Esophagus muscularis mucosa (tissue), 4 donors: ENCODE results near the gene CTNNA2. TPM values are rescaled to one million over a fixed set of nuclear protein-coding genes. Genes with fewer than 3 reads are reported as not detected.

Experiments used
- DNase-seq: peaks from one replicate; pipeline ENCODE4 v3.0.0-alpha.2; 2017; ENCODE audit errors: extremely low spot score
- H3K27ac ChIP-seq, 4 donors: fragments of 200-600 bp; sonication (generic); replicated peaks in 1 of 4; 1 replicate in 3 of 4; 2 replicates in 1 of 4; pipeline ENCODE4 v1.5.1; 2016 to 2019; ENCODE audit warnings: mild to moderate bottlenecking in 1 of 4
- H3K27me3 ChIP-seq, 4 donors: fragments of 200-600 bp; sonication (generic); one replicate each; pipeline versions ENCODE4 v1.5.1 to v1.6.0; 2016 to 2019
- H3K36me3 ChIP-seq, 4 donors: fragments of 200-600 bp; sonication (generic); one replicate each; pipeline ENCODE4 v1.5.1; 2016 to 2019
- H3K4me1 ChIP-seq, 4 donors: fragments of 200-600 bp; sonication (generic); one replicate each; pipeline ENCODE4 v1.5.1; 2016 to 2019
- H3K4me3 ChIP-seq, 4 donors: fragments of 200-600 bp; sonication (generic); 1 replicate in 2 of 4; 2 replicates in 2 of 4; pipeline ENCODE4 v1.5.1; 2016 to 2019; ENCODE audit warnings: mild to moderate bottlenecking in 4 of 4, moderate library complexity in 1 of 4
- H3K9me3 ChIP-seq, 4 donors: fragments of 200-600 bp; sonication (generic); 1 replicate in 3 of 4; 2 replicates in 1 of 4; pipeline ENCODE4 v1.5.1; 2016 to 2019
- EP300 ChIP-seq: sonication (generic); formaldehyde crosslinking; IDR thresholded peaks from one replicate; pipeline ENCODE4 v1.6.1; 2017; ENCODE audit warnings: antibody characterized with exemption
- POLR2A ChIP-seq: fragments of 450-650 bp; IDR thresholded peaks from one replicate; pipeline ENCODE4 v1.6.1; 2017; ENCODE audit warnings: antibody characterized with exemption, moderate library complexity, mild to moderate bottlenecking, low read depth
- POLR2AphosphoS5 ChIP-seq, 2 donors: sonication (generic); formaldehyde crosslinking; IDR thresholded peaks; one replicate each; pipeline ENCODE4 v1.6.1; 2017; ENCODE audit warnings: antibody characterized with exemption in 2 of 2
- WGBS: methylation state at CpG from one replicate; pipeline ENCODE4 v1.1.5; 2018; 5-methylcytosine and 5-hydroxymethylcytosine counted together
- intact Hi-C: fragments of 100-400 bp; cut with DNase I; formaldehyde crosslinking; loops from one replicate; pipeline ENCODE4 v1.15.1; 2023
- total RNA-seq, 4 donors: library from RNA; depleted of rRNA; stranded (reverse); fragments of >200 nt; gene quantifications; one replicate each; pipeline versions ENCODE4 v1.1.0 to v1.2.1, GENCODE V29; 2016
- TF ChIP-seq, protein P1 (sequence below), 3 experiments: fragments of 200-600 bp in 2 of 3; fragments of 450-650 bp in 1 of 3; sonication (generic) in 2 of 3; IDR thresholded peaks; one replicate each; pipeline ENCODE4 v1.5.1; 2017 to 2019; ENCODE audit warnings: antibody characterized with exemption in 3 of 3, mild to moderate bottlenecking in 2 of 3, moderate library complexity in 1 of 3

The CTNNA2 gene
- total RNA-seq, 4 donors from 2014 or later, result 0.42 to 2.5 (median 1.1) TPM

DNA sequence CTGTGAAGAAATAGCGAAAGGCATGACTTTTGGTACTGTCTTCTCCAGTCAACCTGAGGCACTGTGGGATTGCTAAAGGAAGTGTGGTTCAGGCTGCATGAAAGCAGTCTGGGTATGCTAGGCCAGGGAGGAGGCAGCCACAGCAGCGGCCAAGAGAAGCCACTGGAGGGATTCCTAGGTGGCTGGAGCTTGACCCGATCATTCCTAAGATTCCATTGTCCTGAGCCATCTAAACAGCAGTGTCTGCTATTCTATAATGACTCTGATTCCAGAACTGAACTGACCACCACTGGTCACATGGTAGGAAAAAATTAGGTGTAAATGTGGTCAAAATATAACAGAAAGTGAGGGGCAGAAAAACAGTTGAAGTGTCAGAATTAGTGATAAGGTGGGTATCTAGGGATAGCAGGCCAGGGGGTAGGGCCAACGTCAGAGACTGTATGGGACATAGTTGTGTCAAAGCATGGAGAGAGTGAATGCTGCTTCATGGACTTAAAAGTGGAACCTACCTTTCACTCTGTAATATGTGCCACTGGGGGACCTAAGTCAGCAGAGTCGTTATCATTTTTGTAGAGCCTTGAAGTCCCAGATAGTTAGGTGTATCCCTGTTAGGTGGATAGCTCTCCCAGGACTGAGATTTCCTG is 204.6 kb downstream of the CTNNA2 start:
- TF ChIP-seq POLR2AphosphoS5 (IDR thresholded peaks at IDR 0.05), result no peak
- H3K9me3 ChIP-seq, result no peaks in the 10 kb centered on the region
- no peaks in the 10 kb centered on the region for H3K36me3 ChIP-seq
- no peaks in the 10 kb centered on the region for H3K27me3 ChIP-seq
- no peak for DNase-seq
- intact Hi-C loops, result no loop called here
- no peaks in the 10 kb centered on the region for H3K4me1 ChIP-seq
- H3K27ac ChIP-seq, result no peak overlapping the region
- no peak overlapping the region for H3K4me3 ChIP-seq
- 63% methylated on average over 5 of the region's 5 CpGs for WGBS

DNA sequence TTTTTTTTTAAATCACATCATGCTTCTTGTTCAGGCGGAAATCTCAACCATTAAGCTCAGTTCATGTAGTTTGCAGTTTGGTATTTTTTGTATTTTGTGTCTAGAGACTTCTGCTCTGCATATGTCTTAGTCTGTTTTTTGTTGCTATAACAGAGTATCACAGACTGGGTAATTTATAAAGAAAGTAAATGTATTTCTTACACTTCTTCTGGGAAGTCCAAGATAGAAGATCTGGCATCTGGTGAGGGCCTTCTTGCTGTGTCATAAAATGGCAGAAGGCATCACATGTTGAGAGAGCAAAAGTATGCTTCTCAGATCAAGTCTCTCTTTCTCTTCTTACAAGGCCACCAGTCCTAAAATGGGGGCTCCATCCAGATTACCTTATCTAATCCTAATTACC is 208.2 kb downstream of the CTNNA2 start:
- Histone ChIP-seq H3K4me3 (no peak overlapping the region), H3K36me3 (no peaks in the 10 kb centered on the region), H3K9me3 (no peaks in the 10 kb centered on the region), H3K4me1 (no peaks in the 10 kb centered on the region), H3K27me3 (no peaks in the 10 kb centered on the region), H3K27ac (no peak overlapping the region)
- no peak for DNase-seq
- WGBS, result 66% methylated on average over 1 of the region's 1 CpG
- TF ChIP-seq EP300 (no peak), POLR2AphosphoS5 (IDR thresholded peaks at IDR 0.05) (no peak), POLR2A (no peak)
- TF ChIP-seq, protein P1, sequence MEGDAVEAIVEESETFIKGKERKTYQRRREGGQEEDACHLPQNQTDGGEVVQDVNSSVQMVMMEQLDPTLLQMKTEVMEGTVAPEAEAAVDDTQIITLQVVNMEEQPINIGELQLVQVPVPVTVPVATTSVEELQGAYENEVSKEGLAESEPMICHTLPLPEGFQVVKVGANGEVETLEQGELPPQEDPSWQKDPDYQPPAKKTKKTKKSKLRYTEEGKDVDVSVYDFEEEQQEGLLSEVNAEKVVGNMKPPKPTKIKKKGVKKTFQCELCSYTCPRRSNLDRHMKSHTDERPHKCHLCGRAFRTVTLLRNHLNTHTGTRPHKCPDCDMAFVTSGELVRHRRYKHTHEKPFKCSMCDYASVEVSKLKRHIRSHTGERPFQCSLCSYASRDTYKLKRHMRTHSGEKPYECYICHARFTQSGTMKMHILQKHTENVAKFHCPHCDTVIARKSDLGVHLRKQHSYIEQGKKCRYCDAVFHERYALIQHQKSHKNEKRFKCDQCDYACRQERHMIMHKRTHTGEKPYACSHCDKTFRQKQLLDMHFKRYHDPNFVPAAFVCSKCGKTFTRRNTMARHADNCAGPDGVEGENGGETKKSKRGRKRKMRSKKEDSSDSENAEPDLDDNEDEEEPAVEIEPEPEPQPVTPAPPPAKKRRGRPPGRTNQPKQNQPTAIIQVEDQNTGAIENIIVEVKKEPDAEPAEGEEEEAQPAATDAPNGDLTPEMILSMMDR (IDR thresholded peaks at IDR 0.05), result no peak
- intact Hi-C loops, result no loop called here

DNA sequence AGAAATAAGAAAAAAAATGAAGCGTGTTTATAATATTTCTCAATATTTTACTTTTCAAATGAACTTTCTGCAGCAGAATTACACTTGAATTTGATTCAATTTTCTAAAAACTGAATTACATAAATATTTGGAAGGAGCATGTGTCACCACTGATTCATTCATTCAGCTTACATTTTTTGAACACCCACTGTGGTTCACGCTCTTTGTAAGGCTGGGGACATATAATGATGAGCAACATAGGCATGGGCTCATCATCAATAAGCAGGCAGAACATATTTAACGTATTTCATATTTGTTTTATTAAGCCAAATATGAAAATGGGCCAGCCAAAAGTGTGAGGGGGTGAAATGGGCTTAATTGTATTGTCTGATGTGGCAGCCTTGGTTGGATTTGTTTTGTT is 209.1 kb downstream of the CTNNA2 start:
- Histone ChIP-seq H3K4me1 (no peaks in the 10 kb centered on the region), H3K27me3 (no peaks in the 10 kb centered on the region), H3K36me3 (no peaks in the 10 kb centered on the region), H3K9me3 (no peaks in the 10 kb centered on the region), H3K27ac (no peak overlapping the region), H3K4me3 (no peak overlapping the region)
- TF ChIP-seq EP300 (no peak), POLR2AphosphoS5 (IDR thresholded peaks at IDR 0.05) (no peak), POLR2A (no peak)
- TF ChIP-seq, protein P1 (IDR thresholded peaks at IDR 0.05), result no peak
- intact Hi-C loops, result no loop called here
- WGBS, result 53% methylated on average over 3 of the region's 3 CpGs
- DNase-seq, result no peak

DNA sequence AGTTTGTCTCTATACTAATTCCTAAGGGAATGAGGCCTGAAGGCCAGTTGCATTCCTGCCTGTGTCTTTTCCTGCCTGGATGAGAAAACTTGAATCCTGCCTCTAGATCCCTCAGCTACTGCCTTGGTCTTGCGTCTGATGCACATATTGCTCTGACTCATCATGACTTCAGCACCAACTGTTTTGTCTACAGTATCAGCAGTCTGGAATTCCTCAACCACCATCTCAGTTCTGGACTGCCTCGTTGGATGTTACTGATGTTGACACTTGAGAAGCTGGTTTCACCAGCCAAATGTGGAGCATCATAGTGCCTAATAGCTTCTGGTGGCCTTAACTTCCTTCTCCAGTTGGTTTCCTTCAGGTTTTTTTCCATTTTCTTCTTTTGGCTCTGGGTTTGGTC is 211.0 kb downstream of the CTNNA2 start:
- DNase-seq, result no peak
- 68% methylated on average over 2 of the region's 2 CpGs for WGBS
- no peaks in the 10 kb centered on the region for H3K36me3 ChIP-seq
- intact Hi-C loops, result no loop called here
- H3K4me3 ChIP-seq, result no peak overlapping the region
- H3K4me1 ChIP-seq, result no peaks in the 10 kb centered on the region
- no peaks in the 10 kb centered on the region for H3K27me3 ChIP-seq
- no peak overlapping the region for H3K27ac ChIP-seq
- no peaks in the 10 kb centered on the region for H3K9me3 ChIP-seq
- TF ChIP-seq EP300 (no peak), POLR2AphosphoS5 (IDR thresholded peaks at IDR 0.05) (no peak), POLR2A (no peak)
- TF ChIP-seq, protein P1 (IDR thresholded peaks at IDR 0.05), result no peak

DNA sequence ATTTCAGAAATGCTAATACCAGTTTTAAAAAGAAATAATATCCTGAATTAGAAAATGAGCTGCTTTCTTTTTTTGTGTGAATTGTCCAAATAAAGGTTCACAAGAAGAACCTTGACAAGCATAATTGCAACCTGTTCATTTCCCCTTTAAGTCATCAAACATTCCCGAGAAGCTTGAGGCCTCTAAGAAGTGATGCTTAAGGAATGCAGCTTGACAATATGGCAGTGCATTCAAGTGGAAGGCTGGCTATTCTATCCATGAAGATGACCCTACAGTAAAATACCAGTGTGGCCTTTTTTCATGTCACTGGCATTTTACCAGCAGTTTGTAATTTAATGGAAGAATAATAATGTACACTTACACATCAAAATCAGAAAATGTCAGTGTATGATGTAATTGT is 216.7 kb downstream of the CTNNA2 start:
- H3K9me3 ChIP-seq, result no peaks in the 10 kb centered on the region
- WGBS, result 71% methylated on average over 1 of the region's 1 CpG
- intact Hi-C loops, result no loop called here
- no peaks in the 10 kb centered on the region for H3K4me1 ChIP-seq
- H3K27ac ChIP-seq, result no peak overlapping the region
- no peaks in the 10 kb centered on the region for H3K36me3 ChIP-seq
- H3K4me3 ChIP-seq, result no peak overlapping the region
- H3K27me3 ChIP-seq, result no peaks in the 10 kb centered on the region
- TF ChIP-seq, protein P1 (IDR thresholded peaks at IDR 0.05), result no peak
- TF ChIP-seq POLR2AphosphoS5 (IDR thresholded peaks at IDR 0.05), result no peak
- no peak for DNase-seq
